ENCODE results near the gene SLC22A15.

GRCh38 chr1:116018007-116018406 is 41.7 kb downstream of the SLC22A15 start:
- TF ChIP-seq, protein P1, sequence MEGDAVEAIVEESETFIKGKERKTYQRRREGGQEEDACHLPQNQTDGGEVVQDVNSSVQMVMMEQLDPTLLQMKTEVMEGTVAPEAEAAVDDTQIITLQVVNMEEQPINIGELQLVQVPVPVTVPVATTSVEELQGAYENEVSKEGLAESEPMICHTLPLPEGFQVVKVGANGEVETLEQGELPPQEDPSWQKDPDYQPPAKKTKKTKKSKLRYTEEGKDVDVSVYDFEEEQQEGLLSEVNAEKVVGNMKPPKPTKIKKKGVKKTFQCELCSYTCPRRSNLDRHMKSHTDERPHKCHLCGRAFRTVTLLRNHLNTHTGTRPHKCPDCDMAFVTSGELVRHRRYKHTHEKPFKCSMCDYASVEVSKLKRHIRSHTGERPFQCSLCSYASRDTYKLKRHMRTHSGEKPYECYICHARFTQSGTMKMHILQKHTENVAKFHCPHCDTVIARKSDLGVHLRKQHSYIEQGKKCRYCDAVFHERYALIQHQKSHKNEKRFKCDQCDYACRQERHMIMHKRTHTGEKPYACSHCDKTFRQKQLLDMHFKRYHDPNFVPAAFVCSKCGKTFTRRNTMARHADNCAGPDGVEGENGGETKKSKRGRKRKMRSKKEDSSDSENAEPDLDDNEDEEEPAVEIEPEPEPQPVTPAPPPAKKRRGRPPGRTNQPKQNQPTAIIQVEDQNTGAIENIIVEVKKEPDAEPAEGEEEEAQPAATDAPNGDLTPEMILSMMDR (conservative IDR thresholded peaks at IDR 0.05; ENCODE audit: low read depth, low read length) = no peak
- TF ChIP-seq EZH2phosphoT487 (IDR thresholded peaks at IDR 0.05; ENCODE audit: borderline replicate concordance, low read length) = no peak
- TF ChIP-seq EZH2 (IDR thresholded peaks at IDR 0.05; ENCODE audit: low read length, unreplicated experiment) = no peak

All from PC-3 (cell line).